COR-L47 (cell line): ENCODE data around the gene TAF1C.
A peak's percentile ranks its signal among the peaks of the same experiment; 100 is the strongest.
"Not testable (repeated sequence)": the region's sequence is repeated elsewhere in the genome, so short reads cannot be mapped to it uniquely, and the experiment has no call there.

Experiments
- DNase-seq: peaks from one replicate; lab custom pipeline; 2025; lab: John Stamatoyannopoulos, UW

The TAF1C gene, protein sequence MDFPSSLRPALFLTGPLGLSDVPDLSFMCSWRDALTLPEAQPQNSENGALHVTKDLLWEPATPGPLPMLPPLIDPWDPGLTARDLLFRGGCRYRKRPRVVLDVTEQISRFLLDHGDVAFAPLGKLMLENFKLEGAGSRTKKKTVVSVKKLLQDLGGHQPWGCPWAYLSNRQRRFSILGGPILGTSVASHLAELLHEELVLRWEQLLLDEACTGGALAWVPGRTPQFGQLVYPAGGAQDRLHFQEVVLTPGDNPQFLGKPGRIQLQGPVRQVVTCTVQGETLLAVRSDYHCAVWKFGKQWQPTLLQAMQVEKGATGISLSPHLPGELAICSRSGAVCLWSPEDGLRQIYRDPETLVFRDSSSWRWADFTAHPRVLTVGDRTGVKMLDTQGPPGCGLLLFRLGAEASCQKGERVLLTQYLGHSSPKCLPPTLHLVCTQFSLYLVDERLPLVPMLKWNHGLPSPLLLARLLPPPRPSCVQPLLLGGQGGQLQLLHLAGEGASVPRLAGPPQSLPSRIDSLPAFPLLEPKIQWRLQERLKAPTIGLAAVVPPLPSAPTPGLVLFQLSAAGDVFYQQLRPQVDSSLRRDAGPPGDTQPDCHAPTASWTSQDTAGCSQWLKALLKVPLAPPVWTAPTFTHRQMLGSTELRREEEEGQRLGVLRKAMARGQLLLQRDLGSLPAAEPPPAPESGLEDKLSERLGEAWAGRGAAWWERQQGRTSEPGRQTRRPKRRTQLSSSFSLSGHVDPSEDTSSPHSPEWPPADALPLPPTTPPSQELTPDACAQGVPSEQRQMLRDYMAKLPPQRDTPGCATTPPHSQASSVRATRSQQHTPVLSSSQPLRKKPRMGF

GRCh38 chr16:84186685-84187437 is at the start of gene TAF1C:
Gene TAF1C (minus strand): TSS chr16:84187057. CDS start chr16:84184988, 2,069 bp downstream.
- peak; percentile 90 for DNase-seq

DNA sequence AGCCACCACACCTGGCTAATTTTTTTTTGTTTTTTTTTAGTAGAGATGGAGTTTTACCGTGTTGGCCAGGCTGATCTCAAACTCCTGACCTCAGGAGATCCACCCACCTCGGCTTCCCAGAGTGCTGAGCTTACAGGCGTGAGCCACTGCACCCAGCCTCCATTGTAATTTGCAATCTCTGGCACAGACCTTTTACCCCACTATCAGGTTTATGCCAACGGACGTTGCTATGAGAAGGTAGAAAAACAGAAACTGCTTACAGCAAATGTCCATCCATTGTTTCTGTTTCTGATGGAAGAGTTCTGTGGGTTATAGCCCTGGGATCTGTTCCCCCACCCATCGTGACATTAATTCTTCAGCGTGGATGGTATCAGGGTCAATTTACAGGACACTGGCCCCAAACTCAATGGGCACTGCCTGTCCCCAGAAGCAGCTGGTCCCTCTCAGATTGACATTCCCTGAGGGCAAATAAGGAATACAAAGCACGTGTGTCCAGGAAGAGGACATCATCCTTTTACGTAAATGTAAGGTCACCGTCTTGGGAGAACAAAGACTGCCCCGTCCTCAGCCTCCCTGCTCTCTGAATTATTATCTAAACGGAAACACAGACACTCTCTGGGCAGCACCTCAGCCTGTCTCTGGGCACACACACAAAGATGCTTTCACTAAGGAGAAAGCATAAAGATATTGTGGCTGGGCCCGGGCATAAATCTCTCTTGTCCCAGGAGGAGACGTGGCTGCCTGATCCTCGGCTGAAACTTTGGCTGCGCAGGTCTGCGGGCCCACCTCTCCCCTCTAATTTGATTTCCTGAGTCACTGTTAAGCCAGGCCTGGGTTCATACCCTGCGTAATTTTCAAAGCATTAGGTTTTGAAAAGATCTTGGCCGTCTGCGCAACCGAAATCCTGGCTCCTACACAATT is 47.7 kb upstream of the TAF1C start:
- no peak for DNase-seq

DNA sequence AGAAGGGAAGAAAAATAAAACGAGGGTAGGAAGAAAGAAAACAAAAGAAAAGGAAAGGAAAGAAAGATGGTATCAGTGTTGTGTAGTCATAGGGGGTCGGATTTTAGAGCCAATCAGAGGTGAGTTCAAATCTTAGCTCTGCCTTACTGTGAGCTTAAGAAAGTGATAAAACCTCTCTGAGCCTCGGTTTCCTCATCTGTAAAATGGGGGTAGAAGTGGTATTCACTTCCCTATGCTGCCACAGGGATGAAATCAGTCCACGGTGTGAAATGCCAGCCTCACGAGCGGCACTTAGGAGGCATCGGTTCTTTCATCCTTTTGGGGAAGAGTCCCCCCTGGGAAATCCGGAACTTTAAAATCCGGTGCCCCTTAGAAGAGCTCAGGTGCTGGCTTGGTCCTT is 46.9 kb upstream of the TAF1C start:
- DNase-seq, result no peak

DNA sequence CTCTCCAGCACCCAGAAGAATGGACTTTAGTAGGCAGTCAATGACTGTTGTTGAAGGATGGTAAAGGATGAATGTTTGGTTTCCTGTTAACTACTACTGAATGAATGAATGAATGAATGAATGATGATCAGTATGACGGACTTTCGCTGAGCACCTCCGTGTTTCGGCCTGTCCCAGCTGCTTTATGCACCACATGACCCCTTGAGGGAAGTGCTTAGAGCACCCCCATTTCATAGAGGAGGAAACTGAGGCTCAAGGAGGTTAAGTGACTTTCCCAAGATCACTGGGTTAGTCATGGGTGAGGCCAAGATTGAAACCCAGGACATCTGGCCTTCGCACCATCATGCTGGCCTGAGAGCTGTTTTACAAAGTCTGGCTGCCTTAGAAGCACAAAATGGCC is 46.1 kb upstream of the TAF1C start:
- DNase-seq, result no peak

GRCh38 chr16:84232060-84232459 is 45.2 kb upstream of the TAF1C start:
- DNase-seq, result no peak

DNA sequence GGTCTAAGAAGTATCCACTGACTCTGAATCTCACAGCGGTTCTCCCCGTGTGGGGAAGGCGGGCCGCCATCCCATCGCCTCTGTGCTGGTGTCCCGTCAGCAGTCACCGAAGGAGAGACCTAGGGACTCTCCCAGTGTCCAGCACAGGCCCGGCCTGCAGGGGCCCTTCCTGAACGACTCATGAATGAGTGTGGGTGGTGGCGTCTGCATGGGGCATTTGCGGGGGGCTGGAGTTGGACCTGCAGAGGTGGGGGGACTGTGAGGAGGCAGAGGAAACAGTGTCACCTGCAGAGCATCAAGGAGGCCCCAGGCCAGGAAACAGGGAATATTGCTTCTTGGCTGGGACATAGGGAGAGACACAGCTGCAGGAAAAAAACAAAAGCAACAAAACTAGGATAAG is 42.6 kb upstream of the TAF1C start:
- no peak for DNase-seq

DNA sequence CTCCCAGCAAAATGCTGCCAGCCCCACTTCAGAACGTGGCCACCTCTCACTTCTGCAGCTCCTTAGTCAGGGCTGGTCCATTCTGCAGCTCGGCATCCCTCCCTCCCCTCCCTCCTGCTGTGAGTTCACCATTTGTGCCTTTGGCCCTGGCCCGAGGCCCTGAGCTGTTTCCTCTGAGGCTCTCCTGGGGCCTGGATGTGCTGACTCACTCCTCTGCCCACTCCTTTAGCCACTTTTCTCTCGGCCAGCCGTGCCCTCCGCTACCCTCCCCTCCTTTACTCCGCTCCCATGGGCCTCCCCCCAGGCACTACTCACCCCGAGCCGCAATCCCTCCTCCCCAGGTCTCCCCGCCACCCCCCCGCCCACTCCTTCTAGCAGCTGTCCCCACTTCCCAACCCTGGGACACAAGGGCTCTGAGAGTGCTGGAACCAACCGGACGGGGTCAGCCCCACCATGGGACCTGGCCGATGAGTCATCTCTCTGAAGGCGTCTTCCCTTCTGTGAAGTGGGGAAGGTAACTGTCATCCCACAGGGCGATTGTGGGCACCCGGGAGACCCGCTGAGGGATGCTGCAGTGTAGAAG is 41.5 kb upstream of the TAF1C start:
- no peak for DNase-seq

DNA sequence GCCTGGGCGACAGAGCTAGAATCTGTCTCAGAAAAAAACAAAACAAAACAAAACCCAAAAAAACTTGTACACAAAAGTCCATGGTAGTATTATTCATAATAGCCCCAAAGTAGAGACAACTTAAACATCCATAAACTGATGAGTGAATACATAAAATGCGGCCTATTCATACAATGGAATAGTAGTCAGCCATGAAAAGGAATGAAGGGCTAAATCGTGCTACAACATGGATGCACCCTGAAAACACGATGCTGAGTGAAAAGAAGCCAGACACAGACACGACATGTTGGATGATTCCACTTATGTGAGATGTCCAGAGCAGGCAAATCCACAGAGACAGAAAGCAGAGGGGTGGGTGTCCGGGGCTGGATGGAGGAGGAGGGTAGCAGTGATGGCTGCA is 40.7 kb upstream of the TAF1C start:
- DNase-seq, result no peak

- DNase-seq, result no peak
Measured at GRCh38 chr16:84226026-84226425, 39.2 kb upstream of the TAF1C start.

- DNase-seq, result no peak
Measured at GRCh38 chr16:84225571-84225970, 38.7 kb upstream of the TAF1C start.

DNA sequence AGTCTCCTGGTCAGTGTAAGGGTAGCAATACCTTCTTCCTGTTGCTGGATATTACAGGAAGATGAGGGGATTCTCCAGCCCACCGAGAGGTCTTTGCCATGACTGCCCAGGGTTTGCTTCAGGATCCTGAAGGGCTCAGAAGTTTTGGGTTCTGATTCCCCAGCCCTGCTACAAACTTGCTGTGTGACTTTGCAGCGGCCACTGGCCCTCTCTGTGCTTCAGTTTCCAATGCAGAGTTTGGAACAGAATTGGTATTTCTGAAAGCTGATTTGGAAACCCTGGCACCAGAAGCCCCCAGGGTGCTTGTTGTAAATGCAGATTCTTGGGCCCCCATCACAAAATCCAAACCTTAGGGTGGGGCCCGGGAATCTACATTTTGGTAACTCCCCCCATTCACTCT is 38.3 kb upstream of the TAF1C start:
- no peak for DNase-seq

GRCh38 chr16:84224554-84224953 is 37.7 kb upstream of the TAF1C start:
- no peak for DNase-seq

DNA sequence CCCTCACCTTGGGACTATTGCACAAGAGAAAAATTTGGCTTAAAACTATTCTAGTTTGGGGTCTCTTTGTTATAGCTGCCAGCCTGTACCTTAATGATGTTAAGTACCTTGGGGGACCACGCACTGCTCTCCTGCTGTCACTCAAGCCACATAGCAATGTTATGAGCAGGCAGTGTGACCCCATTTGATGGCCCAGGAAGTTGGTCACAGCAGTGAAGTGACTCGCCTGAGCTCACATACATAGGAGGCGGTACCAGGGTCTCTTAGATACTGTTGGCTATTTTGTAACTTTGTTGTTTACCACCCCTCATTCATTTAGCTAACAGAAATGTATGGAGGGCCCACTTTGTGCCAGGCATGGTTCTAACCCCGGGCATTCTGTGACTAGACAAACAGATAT is 36.6 kb upstream of the TAF1C start:
- no peak for DNase-seq

GRCh38 chr16:84220851-84221250 is 34.0 kb upstream of the TAF1C start:
- no peak for DNase-seq

DNA sequence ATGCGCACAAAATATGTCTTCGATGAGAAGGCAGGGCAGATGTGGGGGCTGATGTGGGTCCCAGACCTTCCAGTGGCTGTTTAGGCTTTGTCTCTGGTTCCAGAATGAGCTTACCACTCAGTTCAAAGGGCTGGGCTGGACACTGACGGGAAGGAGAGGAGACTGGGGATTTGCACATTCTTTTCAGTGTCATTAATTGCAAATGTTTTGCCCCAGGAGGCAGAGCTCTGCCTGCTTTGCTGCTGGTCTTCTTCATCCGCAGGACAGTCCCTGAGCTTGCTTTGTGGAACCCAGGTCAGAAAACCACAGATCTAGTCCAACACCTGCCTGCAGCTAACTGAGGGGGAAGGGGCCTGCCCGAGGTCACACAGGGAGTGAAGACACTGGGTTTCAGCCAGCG is 32.1 kb upstream of the TAF1C start:
- DNase-seq, result no peak

DNA sequence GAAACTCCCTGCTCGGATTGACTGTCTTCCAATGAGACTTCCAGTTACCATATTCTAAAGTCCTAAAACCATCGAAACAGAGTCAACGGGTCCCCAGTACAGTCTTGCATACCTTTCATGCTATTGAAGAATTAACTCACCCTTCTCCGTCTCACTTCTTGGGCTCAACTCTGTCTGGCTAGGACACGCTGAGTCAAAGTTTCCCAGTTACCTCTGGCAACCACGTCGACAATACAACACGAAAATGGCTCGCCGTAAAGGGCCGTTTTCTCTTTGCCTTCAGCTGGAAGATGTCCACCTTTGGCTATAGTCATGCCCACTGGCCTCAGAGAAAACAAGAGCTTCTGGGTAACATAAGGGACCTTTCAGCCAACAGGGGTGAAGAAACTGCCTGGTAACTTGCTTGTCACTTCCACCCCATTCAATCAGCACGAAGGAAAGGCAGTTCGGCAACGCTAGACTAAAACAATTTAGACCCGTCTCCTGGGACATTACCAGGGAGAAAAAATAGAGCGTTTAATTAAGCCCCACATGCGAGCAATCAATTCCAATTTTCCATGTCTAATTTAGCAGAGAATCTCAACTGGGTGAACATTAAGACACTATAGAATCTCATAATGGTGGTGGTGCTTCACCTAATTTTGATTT is 31.4 kb upstream of the TAF1C start:
- DNase-seq, result no peak

GRCh38 chr16:84216144-84216543 is 29.3 kb upstream of the TAF1C start:
- not testable (repeated sequence) for DNase-seq

DNA sequence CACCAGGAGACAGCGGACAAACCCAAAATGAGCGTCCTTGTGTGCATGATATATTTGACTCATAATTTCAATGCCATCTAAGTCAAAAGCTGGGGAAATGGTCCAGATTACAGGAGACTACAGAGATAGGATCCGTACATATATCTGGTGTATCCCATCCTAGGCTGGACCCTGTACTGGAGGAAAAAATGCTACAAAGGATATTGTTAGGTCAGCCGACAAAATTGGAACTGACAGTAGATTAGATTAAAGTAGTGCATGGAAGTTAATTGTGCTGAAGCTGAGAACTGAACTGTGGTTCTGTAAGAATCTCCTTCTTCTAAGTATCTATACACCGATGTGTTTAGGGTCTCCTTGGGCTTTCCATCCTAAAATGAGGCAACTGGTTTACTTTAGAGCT is 28.7 kb upstream of the TAF1C start:
- no peak for DNase-seq

- no peak for DNase-seq
Measured at GRCh38 chr16:84214451-84215066, 27.7 kb upstream of the TAF1C start.

GRCh38 chr16:84212631-84213030 is 25.8 kb upstream of the TAF1C start:
- DNase-seq, result no peak
